Ammon's horn (tissue), 1 donor: ENCODE results near the gene ANKRD36C.
"Not testable (repeated sequence)": the region's sequence is repeated elsewhere in the genome, so short reads cannot be mapped to it uniquely, and the experiment has no call there.

ENCODE experiments used
- DNase-seq: peaks from one replicate; pipeline ENCODE4 v3.0.0-alpha.2; 2016; ENCODE audit warnings: low spot score

ANKRD36C gene

DNA sequence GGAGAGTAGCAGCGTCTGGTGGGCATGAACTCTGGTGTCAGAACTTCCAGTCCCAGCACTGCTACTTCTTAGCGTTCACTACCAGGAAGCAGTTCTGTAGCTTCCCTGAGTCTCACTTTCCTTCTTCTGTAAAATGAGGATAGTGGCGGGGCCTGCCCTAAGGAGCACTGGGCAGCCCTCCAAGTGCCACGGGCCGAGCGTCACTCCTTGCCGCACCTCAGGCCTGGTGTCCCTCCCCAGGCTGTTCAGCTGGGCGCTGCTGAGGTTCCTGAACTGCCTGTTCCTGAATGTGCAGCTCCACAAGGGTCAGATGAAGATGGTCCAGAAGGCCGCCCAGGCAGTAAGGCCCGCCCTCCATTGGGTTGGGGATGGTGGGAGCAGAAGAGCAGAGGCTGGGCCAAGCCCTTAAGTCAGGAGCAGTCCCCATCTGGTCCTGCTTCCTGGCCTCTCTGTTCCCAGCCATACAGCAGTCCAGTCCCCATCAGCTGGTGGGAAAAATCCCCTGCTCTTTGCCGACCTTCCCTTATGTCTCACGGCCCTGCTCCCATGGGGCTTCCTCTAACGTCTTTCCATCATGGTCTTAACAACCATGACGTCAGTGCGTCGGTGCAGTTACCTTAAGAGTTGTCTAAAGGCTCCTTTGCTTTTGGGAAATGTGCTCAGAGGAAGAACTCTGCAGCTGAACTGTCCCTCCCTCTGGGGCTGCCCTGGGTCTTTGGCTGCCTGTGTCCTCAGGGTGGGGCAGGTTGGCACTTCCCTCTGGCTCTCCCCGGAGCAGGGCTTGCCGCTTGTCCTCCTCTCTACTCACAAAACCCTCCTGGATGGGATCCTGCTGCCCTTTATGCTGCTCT, 195.2 kb downstream of the ANKRD36C start:
- not testable (repeated sequence) for DNase-seq

DNA sequence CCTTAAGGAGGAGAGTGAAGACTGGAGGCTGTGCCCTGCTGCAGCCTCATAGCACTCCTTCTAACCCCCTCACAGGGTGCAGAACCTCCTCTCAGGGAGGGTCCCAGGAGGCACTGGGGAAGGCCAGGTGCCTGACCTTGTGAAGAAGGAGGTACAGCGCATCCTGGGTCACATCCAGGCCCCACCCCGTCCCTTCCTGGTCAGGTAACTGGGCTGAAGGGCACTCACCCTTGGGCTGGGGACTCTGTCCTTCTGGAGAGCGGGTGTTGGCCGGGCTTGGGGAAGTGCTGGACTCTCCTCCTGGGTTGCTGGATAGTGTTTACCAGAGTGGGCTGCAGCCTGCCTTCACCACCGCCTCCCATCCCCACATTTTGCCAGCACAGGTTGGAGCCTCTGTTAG, 197.7 kb downstream of the ANKRD36C start:
- not testable (repeated sequence) for DNase-seq

- DNase-seq, result not testable (repeated sequence)
Measured at GRCh38 chr2:95790180-95790579, 201.4 kb downstream of the ANKRD36C start.

DNA sequence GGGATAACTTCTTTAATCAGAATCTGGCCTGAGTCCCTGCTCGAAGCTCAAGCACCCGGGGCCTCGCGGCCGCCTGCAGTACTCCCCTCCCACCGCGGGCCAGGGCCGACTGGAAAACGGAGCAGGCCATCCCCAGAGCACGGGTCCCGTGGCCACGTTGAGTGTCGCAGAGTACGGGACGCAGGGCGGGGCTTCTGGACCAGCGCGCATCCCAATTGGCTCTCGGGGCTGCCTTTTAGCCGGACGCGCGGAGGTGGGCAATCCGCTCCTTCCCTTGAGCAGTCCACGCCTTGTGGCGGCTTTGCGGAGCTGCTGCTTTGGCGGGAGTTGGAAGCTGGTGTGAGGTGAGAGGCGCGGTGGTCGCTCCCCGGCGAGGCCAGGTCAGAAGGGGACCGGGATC, 202.2 kb downstream of the ANKRD36C start:
- DNase-seq, result not testable (repeated sequence)

DNA sequence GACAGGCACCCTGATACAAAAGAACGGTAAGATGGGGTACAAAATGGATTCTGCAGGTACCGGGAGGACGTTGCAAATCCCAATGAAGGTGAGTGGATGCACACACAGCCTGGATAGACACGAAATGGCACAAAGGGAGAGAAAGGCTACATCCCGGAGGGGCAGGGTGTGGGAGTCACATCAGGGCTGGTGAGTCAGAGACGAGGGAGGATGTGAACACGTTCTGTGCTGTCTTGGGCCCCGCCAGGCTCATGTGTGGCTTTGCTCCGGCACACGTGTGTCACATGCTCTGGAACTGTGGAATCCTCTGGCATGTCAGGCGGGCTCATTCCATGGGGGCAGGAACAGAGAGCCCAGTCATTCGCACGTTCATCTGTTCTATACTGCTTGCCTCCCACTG, 203.0 kb downstream of the ANKRD36C start:
- not testable (repeated sequence) for DNase-seq
